LNCaP clone FGC (cell line): ENCODE measurements around the gene PTPN13.

ENCODE experiments used
- DNase-seq: peaks from one replicate; pipeline ENCODE4 v3.0.0-alpha.2; 2011; ENCODE audit warnings: low read depth
- H3K4me3 ChIP-seq: 2 replicates; pipeline ENCODE4 v1.5.1; 2011; ENCODE audit warnings: mild to moderate bottlenecking, low read depth, low read length, control low read depth
- TF ChIP-seq, protein P1 (sequence below): IDR thresholded peaks from 2 replicates; pipeline ENCODE4 v1.5.1; 2012; ENCODE audit warnings: mild to moderate bottlenecking; ENCODE audit not compliant: control insufficient read depth, insufficient read depth; ENCODE audit errors: extremely low read depth

PTPN13 gene

DNA sequence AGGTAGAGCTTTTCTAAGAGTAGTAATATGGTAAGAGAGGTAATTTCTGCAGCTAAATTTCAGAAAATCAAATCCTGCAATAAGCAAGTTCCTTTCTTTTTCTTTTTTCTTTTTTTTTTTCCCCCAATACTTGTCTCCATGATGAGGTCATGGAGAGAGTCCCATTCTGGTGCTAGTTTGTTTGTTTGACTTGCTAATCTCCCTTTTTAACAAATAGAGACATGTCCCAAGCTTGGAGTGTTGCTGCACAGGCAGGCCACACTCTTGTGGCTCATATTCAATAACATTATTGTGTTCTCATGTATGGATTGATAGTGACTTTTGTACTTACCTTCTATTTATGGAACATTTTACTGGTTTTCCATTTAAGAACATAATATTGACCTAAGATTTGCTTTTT is 25.5 kb downstream of the PTPN13 start:
- no peak overlapping the region for H3K4me3 ChIP-seq
- TF ChIP-seq, protein P1, sequence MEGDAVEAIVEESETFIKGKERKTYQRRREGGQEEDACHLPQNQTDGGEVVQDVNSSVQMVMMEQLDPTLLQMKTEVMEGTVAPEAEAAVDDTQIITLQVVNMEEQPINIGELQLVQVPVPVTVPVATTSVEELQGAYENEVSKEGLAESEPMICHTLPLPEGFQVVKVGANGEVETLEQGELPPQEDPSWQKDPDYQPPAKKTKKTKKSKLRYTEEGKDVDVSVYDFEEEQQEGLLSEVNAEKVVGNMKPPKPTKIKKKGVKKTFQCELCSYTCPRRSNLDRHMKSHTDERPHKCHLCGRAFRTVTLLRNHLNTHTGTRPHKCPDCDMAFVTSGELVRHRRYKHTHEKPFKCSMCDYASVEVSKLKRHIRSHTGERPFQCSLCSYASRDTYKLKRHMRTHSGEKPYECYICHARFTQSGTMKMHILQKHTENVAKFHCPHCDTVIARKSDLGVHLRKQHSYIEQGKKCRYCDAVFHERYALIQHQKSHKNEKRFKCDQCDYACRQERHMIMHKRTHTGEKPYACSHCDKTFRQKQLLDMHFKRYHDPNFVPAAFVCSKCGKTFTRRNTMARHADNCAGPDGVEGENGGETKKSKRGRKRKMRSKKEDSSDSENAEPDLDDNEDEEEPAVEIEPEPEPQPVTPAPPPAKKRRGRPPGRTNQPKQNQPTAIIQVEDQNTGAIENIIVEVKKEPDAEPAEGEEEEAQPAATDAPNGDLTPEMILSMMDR, result no peak
- no peak for DNase-seq

DNA sequence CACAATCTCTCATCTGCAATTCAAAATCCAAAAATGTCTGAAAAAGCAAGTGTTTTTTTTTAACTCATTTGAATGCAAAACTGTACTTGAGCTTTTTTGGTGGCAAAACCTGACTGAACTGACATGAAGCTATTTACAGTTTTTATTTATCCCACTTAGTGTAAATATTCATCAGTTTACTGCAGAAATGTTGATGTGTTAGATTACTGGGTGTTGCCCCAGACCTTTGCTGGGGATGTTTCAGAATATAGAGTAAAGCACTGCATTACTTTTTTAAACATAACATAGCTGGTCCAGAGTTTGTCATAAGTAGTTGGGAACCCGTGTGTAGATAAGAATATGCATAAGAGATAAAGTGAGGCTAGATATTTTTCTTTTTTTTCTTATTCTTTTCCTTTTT is 27.3 kb downstream of the PTPN13 start:
- TF ChIP-seq, protein P1, result no peak
- no peak for DNase-seq
- H3K4me3 ChIP-seq, result no peak overlapping the region

DNA sequence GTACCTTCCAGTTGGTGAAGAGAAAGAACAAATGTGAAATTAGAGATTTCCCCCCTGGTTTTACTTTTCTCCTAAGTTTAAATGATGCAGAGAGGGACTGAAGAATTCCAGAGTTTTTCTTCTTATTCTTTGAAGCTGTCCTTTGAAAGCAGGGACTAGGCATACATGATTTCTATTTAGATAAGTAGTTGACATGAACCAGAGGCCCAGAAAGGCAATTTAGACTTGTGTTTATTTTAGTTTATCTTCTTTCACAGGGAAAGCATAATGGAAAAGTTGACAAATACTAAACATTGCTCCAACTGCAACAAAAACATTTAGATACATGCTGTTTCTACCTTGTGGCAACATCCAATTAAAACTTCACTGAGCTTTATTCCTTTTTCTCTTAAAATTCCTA is 32.0 kb downstream of the PTPN13 start:
- no peak for DNase-seq
- TF ChIP-seq, protein P1, result no peak
- no peak overlapping the region for H3K4me3 ChIP-seq

DNA sequence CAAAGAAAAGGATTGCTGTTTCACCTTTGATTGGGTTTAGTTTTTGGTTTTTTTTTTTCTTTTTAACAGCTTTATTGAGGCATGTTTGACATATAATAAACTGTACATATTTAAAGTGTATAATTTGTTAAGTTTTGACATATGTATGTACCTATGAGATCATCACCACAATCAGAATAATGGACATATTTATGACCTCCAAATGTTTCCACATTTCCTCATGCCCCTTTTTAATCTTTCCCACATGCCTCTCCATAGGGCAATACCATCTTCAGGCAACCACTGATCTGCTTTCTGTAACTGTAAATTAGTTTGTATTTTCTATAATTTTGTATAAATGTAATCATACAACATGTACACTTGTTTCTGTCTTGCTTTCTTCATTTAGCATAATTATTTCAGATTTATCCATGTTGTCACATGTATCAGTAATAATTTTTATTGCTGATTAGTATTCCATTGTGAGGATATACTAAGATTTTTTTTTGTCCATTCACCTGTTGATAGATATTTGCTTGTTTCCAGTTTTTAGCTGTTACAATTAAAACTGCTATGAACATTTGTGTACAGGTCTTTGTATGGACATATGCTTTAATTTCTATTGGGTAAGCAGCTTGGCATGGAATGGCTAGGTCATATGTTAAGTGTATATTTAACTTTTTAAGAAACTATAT is 33.5 kb downstream of the PTPN13 start:
- no peak overlapping the region for H3K4me3 ChIP-seq
- TF ChIP-seq, protein P1, result no peak
- DNase-seq, result no peak

DNA sequence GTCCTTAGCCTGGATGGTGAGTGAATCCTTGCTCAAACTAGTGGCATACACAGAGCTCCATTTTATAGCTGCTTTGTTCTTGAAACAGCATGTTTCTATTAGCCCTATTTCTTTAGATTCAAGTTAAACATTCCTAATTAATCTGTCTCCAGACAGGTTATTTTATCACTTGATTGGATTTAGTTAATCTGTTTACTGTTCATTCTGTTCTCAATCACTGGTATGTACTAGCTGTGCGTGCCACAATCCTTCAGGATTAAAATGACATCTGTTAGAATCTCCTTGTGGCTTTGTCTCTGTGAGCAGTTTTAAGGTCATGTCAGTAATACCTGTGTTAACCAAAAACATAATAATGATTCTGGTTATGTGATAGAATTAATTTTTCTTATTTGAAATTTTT is 36.5 kb downstream of the PTPN13 start:
- TF ChIP-seq, protein P1, result no peak
- H3K4me3 ChIP-seq, result no peak overlapping the region
- DNase-seq, result no peak

DNA sequence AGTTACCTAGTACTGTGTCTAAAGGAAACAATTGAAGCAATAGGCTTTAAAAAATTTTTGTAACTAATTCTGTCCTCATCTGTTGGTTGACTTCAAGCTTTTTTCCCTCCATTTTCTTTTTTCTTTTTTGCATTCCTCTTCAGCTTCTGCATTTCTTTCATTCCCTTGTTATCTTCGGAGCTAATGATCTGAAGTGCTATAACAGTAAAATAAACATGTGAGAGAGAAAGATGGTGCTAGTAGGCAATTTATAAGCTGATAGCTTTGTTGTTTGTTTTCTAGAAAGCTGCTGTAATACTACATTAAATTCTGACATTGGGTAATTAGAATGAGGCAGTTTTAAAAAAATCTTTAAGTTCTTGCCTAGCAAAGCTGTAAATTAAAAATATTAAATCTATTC is 37.1 kb downstream of the PTPN13 start:
- no peak for DNase-seq
- TF ChIP-seq, protein P1, result no peak
- H3K4me3 ChIP-seq, result no peak overlapping the region

DNA sequence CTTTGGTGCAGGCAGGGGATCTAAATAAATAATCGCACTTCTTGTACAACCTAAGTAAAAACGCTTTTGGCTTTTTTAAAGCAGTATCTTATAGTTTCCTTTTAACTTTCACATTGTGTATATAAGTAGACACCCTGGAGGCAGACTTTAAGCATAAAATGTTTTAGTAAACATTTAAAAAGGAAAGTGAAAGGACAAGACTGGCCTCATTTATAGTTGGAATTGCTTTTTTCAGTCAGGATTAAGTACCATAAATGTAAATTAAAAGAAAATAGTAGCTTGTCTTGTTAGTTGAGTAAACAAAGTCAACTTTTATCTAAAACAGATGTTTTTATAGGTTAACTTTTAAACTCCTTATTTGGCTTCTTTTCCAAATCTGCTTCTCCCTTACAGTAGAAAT is 39.7 kb downstream of the PTPN13 start:
- DNase-seq, result no peak
- TF ChIP-seq, protein P1, result no peak
- no peak overlapping the region for H3K4me3 ChIP-seq
